Measurements from ENCODE around the gene GDAP2. TPM values are rescaled to one million over a fixed set of nuclear protein-coding genes. Genes with fewer than 3 reads are reported as not detected.

GDAP2 gene
- total RNA-seq, 1 donor from 2014 or later, result 18.0 TPM

DNA sequence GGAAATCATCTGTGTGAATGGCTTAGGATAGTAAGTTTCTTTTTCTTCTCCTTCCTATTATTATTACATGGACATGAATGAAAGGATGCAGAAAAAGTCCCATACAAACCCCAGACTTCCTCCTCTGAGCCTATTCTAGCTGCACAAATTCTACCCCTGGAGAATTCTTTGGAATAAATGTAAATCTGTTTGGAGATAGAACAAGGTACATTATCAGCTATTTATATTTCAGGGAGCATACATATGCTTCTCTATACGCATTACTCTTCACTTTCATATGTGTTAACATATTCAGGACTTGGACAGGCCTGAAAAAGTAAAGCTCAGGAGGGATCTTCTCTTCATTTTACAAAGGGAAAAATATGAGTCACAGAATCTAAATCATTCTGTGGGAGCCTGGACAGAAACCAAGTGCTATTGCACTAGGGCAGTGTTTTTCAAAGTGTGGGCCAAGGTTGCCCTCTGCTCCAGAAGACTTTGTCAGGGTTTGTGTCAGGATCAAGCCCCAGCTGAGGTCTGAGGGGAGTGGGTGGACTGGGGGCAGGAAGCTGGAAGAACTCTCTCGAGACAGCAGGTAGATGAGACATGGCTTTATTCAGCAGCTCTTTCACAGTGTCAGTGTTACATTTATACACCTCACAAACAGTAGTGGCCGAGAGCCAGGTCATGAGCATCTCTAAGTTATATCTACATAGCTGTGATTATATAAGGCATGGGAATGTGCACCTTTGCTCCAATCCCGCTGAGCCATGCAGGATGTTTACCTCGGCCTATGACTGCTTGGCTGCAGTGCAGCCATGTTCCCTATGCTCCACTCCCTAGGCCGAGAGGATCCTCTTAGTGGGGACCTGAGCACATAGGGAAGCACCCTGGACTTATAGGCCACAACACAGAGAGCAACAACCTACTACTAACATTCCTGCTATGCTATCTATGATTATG is 114.3 kb downstream of the GDAP2 start:
- no peak for DNase-seq (ENCODE audit: extremely low read depth, low read depth, low spot score)

Other genes with a start within 250 kb of the GDAP2 start
- 7.6 and 11.1 TPM in 2 replicates for gene WDR3, start 118 bp upstream of the GDAP2 start, total RNA-seq